ENCODE measurements around the gene FOSL1. TPM values are rescaled to one million over a fixed set of nuclear protein-coding genes. Genes with fewer than 3 reads are reported as not detected.

FOSL1 gene
- total RNA-seq, 2 experiments from 2014 or later = 2.3 to 3.8 TPM

Other genes with a start within 250 kb of the FOSL1 start
- 10 to 100 TPM; 72.5 to 82.4 TPM for gene RELA, start 237.5 kb downstream of the FOSL1 start, total RNA-seq
- 10 to 100 TPM; 63.2 to 68.7 TPM for gene KAT5, start 188.1 kb downstream of the FOSL1 start, total RNA-seq
- gene RNASEH2C, start 179.6 kb downstream of the FOSL1 start, total RNA-seq = 10 to 100 TPM; 88.0 to 92.3 TPM
- gene AP5B1, start 119.4 kb downstream of the FOSL1 start, total RNA-seq = 10 to 100 TPM; 21.9 to 22.5 TPM
- gene OVOL1, start 113.3 kb downstream of the FOSL1 start, total RNA-seq = under 1 TPM in 1 of 2 experiments, not detected in 1; 0.08 TPM
- gene SNX32, start 66.4 kb downstream of the FOSL1 start, total RNA-seq = 1 to 10 TPM in 1 of 2 experiments, under 1 TPM in 1; 0.44 to 1.6 TPM
- gene CFL1, start 42.2 kb downstream of the FOSL1 start, total RNA-seq = 1,000 to 10,000 TPM; 2,110 to 2,145 TPM
- 100 to 1,000 TPM; 106 to 111 TPM for gene MUS81, start 40.0 kb downstream of the FOSL1 start, total RNA-seq
- 1 to 10 TPM; 4.8 to 5.0 TPM for gene EFEMP2, start 27.6 kb downstream of the FOSL1 start, total RNA-seq
- 100 to 1,000 TPM; 381 to 413 TPM for gene CTSW, start 20.6 kb downstream of the FOSL1 start, total RNA-seq
- gene FIBP, start 11.9 kb downstream of the FOSL1 start, total RNA-seq = 10 to 100 TPM; 80.4 to 89.0 TPM
- gene CCDC85B, start 9.7 kb downstream of the FOSL1 start, total RNA-seq = 10 to 100 TPM; 82.6 to 84.0 TPM
- 10 to 100 TPM; 28.4 to 28.5 TPM for gene C11orf68, start 18.7 kb upstream of the FOSL1 start, total RNA-seq
- gene DRAP1, start 19.0 kb upstream of the FOSL1 start, total RNA-seq = 100 to 1,000 TPM; 219 to 240 TPM
- gene TSGA10IP, start 45.1 kb upstream of the FOSL1 start, total RNA-seq = not detected
- gene SART1, start 61.3 kb upstream of the FOSL1 start, total RNA-seq = 10 to 100 TPM; 88.0 to 90.3 TPM
- 10 to 100 TPM; 53.5 to 54.2 TPM for gene EIF1AD, start 101.8 kb upstream of the FOSL1 start, total RNA-seq
- gene BANF1, start 102.1 kb upstream of the FOSL1 start, total RNA-seq = 100 to 1,000 TPM; 290 to 298 TPM
- gene CST6, start 111.6 kb upstream of the FOSL1 start, total RNA-seq = not detected
- not detected for gene CATSPER1, start 126.1 kb upstream of the FOSL1 start, total RNA-seq
- gene GAL3ST3, start 148.8 kb upstream of the FOSL1 start, total RNA-seq = not detected
- 100 to 1,000 TPM; 241 to 253 TPM for gene SF3B2, start 152.0 kb upstream of the FOSL1 start, total RNA-seq
- 10 to 100 TPM; 84.6 to 91.6 TPM for gene PACS1, start 169.9 kb upstream of the FOSL1 start, total RNA-seq